B cell (primary cell): ENCODE data around the gene CFAP119. TPM values are rescaled to one million over a fixed set of nuclear protein-coding genes. Genes with fewer than 3 reads are reported as not detected.

ENCODE experiments used
- ATAC-seq: fragments of 200-7000 bp; cut with Tn5 transposase; one replicate; pipeline ENCODE4 v1.10.0; 2021; ENCODE audit warnings: low read depth, mild to moderate bottlenecking, moderate number of reproducible peaks, moderate library complexity
- CTCF ChIA-PET: fragments of 350-600 bp; sonication (Branson Sonifier 250); formaldehyde crosslinking; loops from one replicate; lab custom pipeline; 2021; ENCODE audit warnings: antibody characterized with exemption, inconsistent platforms; lab: Charles Lee
- POLR2A ChIA-PET: fragments of 350-600 bp; sonication (Branson Sonifier 250); formaldehyde crosslinking; loops from one replicate; lab custom pipeline; 2021; ENCODE audit warnings: antibody characterized with exemption; lab: Charles Lee
- DNase-seq: peaks from one replicate; pipeline ENCODE4 v3.0.0; 2013
- H2AFZ ChIP-seq: 2 replicates; pipeline ENCODE4 v1.6.1; 2012; ENCODE audit warnings: mild to moderate bottlenecking, low read depth, low read length; ENCODE audit not compliant: insufficient read depth, poor library complexity, severe bottlenecking
- H3K27ac ChIP-seq, 2 donors: 1 replicate in 1 of 2; 2 replicates in 1 of 2; pipeline ENCODE4 v1.5.1; 2012 to 2013; ENCODE audit warnings: low read length in 2 of 2, mild to moderate bottlenecking in 2 of 2, moderate library complexity in 1 of 2
- H3K27me3 ChIP-seq, 4 experiments: fragments of 200-600 bp in 1 of 4; sonication (generic) in 1 of 4; replicated peaks in 1 of 4; 1 replicate in 2 of 4; 2 replicates in 2 of 4; pipeline versions ENCODE4 v1.6.1 to v1.7.0; 2013 to 2016; ENCODE audit warnings: low read length in 3 of 4, mild to moderate bottlenecking in 2 of 4, mixed read lengths in 1 of 4, moderate library complexity in 1 of 4; ENCODE audit not compliant: insufficient read depth in 4 of 4, control insufficient read depth in 3 of 4; ENCODE audit errors: control extremely low read depth in 1 of 4
- H3K36me3 ChIP-seq, 2 experiments: replicated peaks in 1 of 2; 1 replicate in 1 of 2; 2 replicates in 1 of 2; pipeline versions ENCODE4 v1.6.1 to v1.7.1; 2013; ENCODE audit warnings: low read length in 1 of 2; ENCODE audit not compliant: insufficient read depth in 2 of 2, control insufficient read depth in 1 of 2; ENCODE audit errors: control extremely low read depth in 1 of 2, extremely low read depth in 1 of 2
- H3K4me1 ChIP-seq, 2 donors: fragments of 200-600 bp in 1 of 2; sonication (generic) in 1 of 2; 1 replicate in 1 of 2; 2 replicates in 1 of 2; pipeline versions ENCODE4 v1.5.1 to v1.6.1; 2013 to 2017; ENCODE audit warnings: low read length in 2 of 2; ENCODE audit not compliant: control insufficient read depth in 2 of 2, insufficient read depth in 2 of 2
- H3K4me2 ChIP-seq: replicated peaks from 2 replicates; pipeline ENCODE3; 2012; ENCODE audit warnings: mild to moderate bottlenecking, low read depth, low read length; ENCODE audit not compliant: poor library complexity, severe bottlenecking
- H3K4me3 ChIP-seq, 5 experiments: fragments of 200-600 bp in 1 of 5; sonication (generic) in 1 of 5; 1 replicate in 3 of 5; 2 replicates in 2 of 5; pipeline versions ENCODE4 v1.5.1 to v1.7.0; 2011 to 2016; ENCODE audit warnings: low read length in 4 of 5, mild to moderate bottlenecking in 4 of 5, low read depth in 2 of 5, control low read depth in 1 of 5, moderate library complexity in 1 of 5; ENCODE audit not compliant: insufficient read depth in 1 of 5; ENCODE audit errors: control extremely low read depth in 1 of 5, extremely low read depth in 1 of 5
- H3K79me2 ChIP-seq: fragments of 200-600 bp; sonication (generic); one replicate; pipeline ENCODE4 v1.6.0; 2016; ENCODE audit warnings: low read length; ENCODE audit not compliant: control insufficient read depth, insufficient read depth
- H3K9ac ChIP-seq: fragments of 200-600 bp; sonication (generic); 2 replicates; pipeline ENCODE4 v1.6.1; 2017; ENCODE audit warnings: mild to moderate bottlenecking, low read length, moderate library complexity
- H3K9me3 ChIP-seq, 3 donors: one replicate each; pipeline versions ENCODE4 v1.6.1 to v1.7.1; 2013; ENCODE audit warnings: low read length in 2 of 3; ENCODE audit not compliant: control insufficient read depth in 2 of 3, insufficient read depth in 1 of 3; ENCODE audit errors: control extremely low read depth in 1 of 3
- H4K20me1 ChIP-seq: 2 replicates; pipeline ENCODE4 v1.6.0; 2012; ENCODE audit warnings: mild to moderate bottlenecking, low read length; ENCODE audit not compliant: insufficient read depth, control insufficient read depth, poor library complexity, severe bottlenecking
- H3K27ac Mint-ChIP-seq: one replicate; pipeline ENCODE4 v1.8.0; 2021; ENCODE audit warnings: mixed read lengths
- H3K27me3 Mint-ChIP-seq: one replicate; pipeline ENCODE4 v1.8.0; 2021; ENCODE audit warnings: mixed read lengths
- H3K4me1 Mint-ChIP-seq: one replicate; pipeline ENCODE4 v1.8.0; 2021; ENCODE audit warnings: mixed read lengths
- H3K4me3 Mint-ChIP-seq: one replicate; pipeline ENCODE4 v1.8.0; 2021; ENCODE audit warnings: mixed read lengths
- H3K9me3 Mint-ChIP-seq: one replicate; pipeline ENCODE4 v1.8.0; 2022; ENCODE audit warnings: mixed read lengths; ENCODE audit not compliant: insufficient read depth
- EZH2 ChIP-seq: IDR thresholded peaks from 2 replicates; pipeline ENCODE4 v1.6.1; 2012; ENCODE audit warnings: borderline replicate concordance, low read depth, mild to moderate bottlenecking, moderate library complexity, low read length; ENCODE audit not compliant: insufficient read depth, poor library complexity, severe bottlenecking
- WGBS: methylation state at CpG from one replicate; pipeline ENCODE4 v1.1.5; 2013; ENCODE audit warnings: missing lambda C conversion rate; ENCODE audit not compliant: insufficient coverage; 5-methylcytosine and 5-hydroxymethylcytosine counted together
- intact Hi-C: fragments of 100-400 bp; cut with micrococcal nuclease; formaldehyde crosslinking; loops from one replicate; pipeline ENCODE4 v1.10.0; 2022
- polyA plus RNA-seq: library from polyadenylated mRNA; depleted of rRNA; stranded (reverse); fragments of >200 nt; gene quantifications from 2 replicates; pipeline ENCODE4 v1.2.3, GENCODE V29; 2012
- total RNA-seq, 2 donors: library from RNA; stranded (reverse); fragments of 120-200 nt in 1 of 2; gene quantifications; 1 replicate in 1 of 2; 2 replicates in 1 of 2; pipeline versions ENCODE4 v1.2.3 to v1.2.4, GENCODE V29; 2013 to 2022
- TF ChIP-seq, protein P1 (sequence below): fragments of 200-600 bp; IDR thresholded peaks from one replicate; pipeline ENCODE4 v1.8.0; 2022; ENCODE audit warnings: antibody characterized with exemption, mild to moderate bottlenecking

The CFAP119 gene
- total and polyA plus RNA-seq, 2 donors (not counting 1 experiment from before 2014, with no cell fraction given) = 8.5 to 11.7 TPM

DNA sequence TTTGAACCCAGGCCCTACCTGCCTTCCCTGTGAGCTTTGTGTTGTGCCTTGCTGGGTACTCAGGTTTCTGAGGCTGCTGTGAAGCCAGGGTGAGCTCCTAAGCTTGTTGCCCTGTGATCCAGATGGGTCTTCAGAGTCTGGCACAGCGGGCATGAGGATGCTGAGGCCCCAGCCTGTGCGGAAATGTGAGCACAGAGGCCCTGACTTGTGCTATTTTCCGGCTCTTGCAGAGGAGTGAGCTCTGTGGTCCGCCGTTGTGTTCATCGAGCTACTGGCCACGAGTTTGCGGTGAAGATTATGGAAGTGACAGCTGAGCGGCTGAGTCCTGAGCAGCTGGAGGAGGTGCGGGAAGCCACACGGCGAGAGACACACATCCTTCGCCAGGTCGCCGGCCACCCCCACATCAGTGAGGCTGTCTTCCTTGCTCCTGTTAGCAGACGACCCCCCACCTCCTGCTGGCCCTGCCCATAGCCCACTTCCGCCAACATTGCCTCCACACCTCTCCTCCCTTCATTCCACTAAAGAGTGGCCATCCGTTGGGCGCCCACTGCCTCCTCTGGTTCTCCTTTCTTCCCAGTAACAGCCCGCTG lies 10.9 kb downstream of the CFAP119 start:
- intact Hi-C loops = no loop called here
- peaks cover 0 to 27% of the 10 kb centered on the region in 2 experiments for H3K36me3 ChIP-seq
- whole genome bisulfite sequencing = 98% methylated on average over 20 of the region's 20 CpGs
- peaks cover 3 to 5% of the 10 kb centered on the region in 2 donors for H3K4me1 ChIP-seq
- H4K20me1 ChIP-seq = no peaks in the 10 kb centered on the region
- no peaks in the 10 kb centered on the region for H3K27me3 ChIP-seq
- CTCF ChIA-PET = no interaction called here
- no peak overlapping the region for H3K4me2 ChIP-seq
- no peak overlapping the region for H3K27ac ChIP-seq
- H3K27ac Mint-ChIP-seq = no peak overlapping the region
- ATAC-seq (no peak), DNase-seq (no peak)
- H3K4me3 ChIP-seq = no peak overlapping the region
- H3K27me3 Mint-ChIP-seq = no peaks in the 10 kb centered on the region
- H3K79me2 ChIP-seq = peaks cover 9% of the 10 kb centered on the region
- POLR2A ChIA-PET = no interaction called here
- TF ChIP-seq, protein P1, sequence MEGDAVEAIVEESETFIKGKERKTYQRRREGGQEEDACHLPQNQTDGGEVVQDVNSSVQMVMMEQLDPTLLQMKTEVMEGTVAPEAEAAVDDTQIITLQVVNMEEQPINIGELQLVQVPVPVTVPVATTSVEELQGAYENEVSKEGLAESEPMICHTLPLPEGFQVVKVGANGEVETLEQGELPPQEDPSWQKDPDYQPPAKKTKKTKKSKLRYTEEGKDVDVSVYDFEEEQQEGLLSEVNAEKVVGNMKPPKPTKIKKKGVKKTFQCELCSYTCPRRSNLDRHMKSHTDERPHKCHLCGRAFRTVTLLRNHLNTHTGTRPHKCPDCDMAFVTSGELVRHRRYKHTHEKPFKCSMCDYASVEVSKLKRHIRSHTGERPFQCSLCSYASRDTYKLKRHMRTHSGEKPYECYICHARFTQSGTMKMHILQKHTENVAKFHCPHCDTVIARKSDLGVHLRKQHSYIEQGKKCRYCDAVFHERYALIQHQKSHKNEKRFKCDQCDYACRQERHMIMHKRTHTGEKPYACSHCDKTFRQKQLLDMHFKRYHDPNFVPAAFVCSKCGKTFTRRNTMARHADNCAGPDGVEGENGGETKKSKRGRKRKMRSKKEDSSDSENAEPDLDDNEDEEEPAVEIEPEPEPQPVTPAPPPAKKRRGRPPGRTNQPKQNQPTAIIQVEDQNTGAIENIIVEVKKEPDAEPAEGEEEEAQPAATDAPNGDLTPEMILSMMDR = no peak
- TF ChIP-seq EZH2 = no peak
- no peaks in the 10 kb centered on the region for H3K9me3 ChIP-seq
- no peaks in the 10 kb centered on the region for H3K9me3 Mint-ChIP-seq
- H3K4me1 Mint-ChIP-seq = peaks cover 19% of the 10 kb centered on the region
- H2AFZ ChIP-seq = no peak overlapping the region
- H3K4me3 Mint-ChIP-seq = peak overlapping the region; percentile 60
- H3K9ac ChIP-seq = no peak overlapping the region

DNA sequence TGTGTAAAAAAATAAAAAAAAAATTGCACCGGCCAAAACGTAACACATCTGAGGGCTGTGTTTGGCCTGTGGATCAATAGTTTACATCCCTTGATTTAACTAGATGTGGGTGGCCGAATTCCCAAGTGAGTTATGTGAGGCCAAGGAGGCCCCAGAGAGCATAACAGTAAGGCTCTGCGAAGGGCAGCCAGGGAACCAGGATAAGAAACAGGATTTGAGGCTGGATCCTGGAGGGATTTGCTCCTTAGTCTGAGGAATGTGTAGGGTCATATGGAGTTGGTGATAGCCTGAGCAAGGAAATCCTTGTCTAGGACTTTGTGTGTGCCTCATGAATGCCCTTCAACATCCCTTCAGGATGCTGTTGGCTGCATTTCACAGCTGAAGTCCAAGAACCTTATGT lies 11.7 kb downstream of the CFAP119 start:
- Mint-ChIP-seq H3K27me3 (no peaks in the 10 kb centered on the region), H3K27ac (no peak overlapping the region), H3K9me3 (no peaks in the 10 kb centered on the region), H3K4me1 (peaks cover 19% of the 10 kb centered on the region), H3K4me3 (peak overlapping the region; percentile 60)
- Histone ChIP-seq H3K4me1 (peaks cover 3 to 5% of the 10 kb centered on the region in 2 donors), H3K79me2 (peaks cover 9% of the 10 kb centered on the region), H3K4me3 (no peak overlapping the region), H3K4me2 (no peak overlapping the region), H3K9ac (no peak overlapping the region), H3K27me3 (no peaks in the 10 kb centered on the region), H4K20me1 (no peaks in the 10 kb centered on the region), H3K36me3 (peaks cover 0 to 30% of the 10 kb centered on the region in 2 experiments), H3K27ac (no peak overlapping the region), H2AFZ (no peak overlapping the region), H3K9me3 (no peaks in the 10 kb centered on the region)
- ChIA-PET CTCF (no interaction called here), POLR2A (no interaction called here)
- WGBS = 97% methylated on average over 4 of the region's 4 CpGs
- DNase-seq = no peak
- no peak for ATAC-seq
- TF ChIP-seq, protein P1 = no peak
- TF ChIP-seq EZH2 = no peak
- intact Hi-C loops = no loop called here
